ENCODE results near the gene MED15.

The MED15 gene

GRCh38 chr22:20583471-20583922 is 76.1 kb downstream of the MED15 start:
- POLR2A ChIA-PET = interaction anchor here (1.0 kb wide), 1 partner anchor 15 kb away, joined by 3 read pairs; no protein-coding TSS in a partner anchor
- no peak for DNase-seq (ENCODE audit: low read depth, low spot score)

GRCh38 chr22:20584029-20584871 is 76.8 kb downstream of the MED15 start:
- DNase-seq (ENCODE audit: low read depth, low spot score) = no peak
- no peak for TF ChIP-seq CTCF (IDR thresholded peaks at IDR 0.05; ENCODE audit: insufficient read depth, low read length, missing control alignments)
- no peak overlapping the region for H3K4me3 ChIP-seq (ENCODE audit: low read depth, low read length)
- CTCF ChIA-PET = interaction anchor here (6.5 to 24.2 kb wide), 2 partner anchors 13 to 29 kb away, joined by 43 to 505 read pairs; no protein-coding TSS in a partner anchor
- POLR2A ChIA-PET = no interaction called here

More at GRCh38 chr22:20583471-20583922, 76.1 kb downstream of the MED15 start:
- no peak overlapping the region for H3K4me3 ChIP-seq (ENCODE audit: low read depth, low read length)
- TF ChIP-seq CTCF (IDR thresholded peaks at IDR 0.05; ENCODE audit: insufficient read depth, low read length, missing control alignments) = no peak
- CTCF ChIA-PET = interaction anchor here (1.5 to 24.2 kb wide), 3 partner anchors 9 to 28 kb away, joined by 5 to 505 read pairs (median 43); no protein-coding TSS in a partner anchor

- TF ChIP-seq CTCF (IDR thresholded peaks at IDR 0.05; ENCODE audit: insufficient read depth, low read length, missing control alignments) = no peak
- ChIA-PET CTCF (interaction anchor here (1.0 to 1.7 kb wide), 2 partner anchors 13 to 17 kb away, joined by 3 to 7 read pairs; no protein-coding TSS in a partner anchor), POLR2A (no interaction called here)
- DNase-seq (ENCODE audit: low read depth, low spot score) = no peak
- H3K4me3 ChIP-seq (ENCODE audit: low read depth, low read length) = no peak overlapping the region
These were observed 77.6 kb downstream of the MED15 start for GRCh38 chr22:20584872-20585638.

- no peak overlapping the region for H3K4me3 ChIP-seq (ENCODE audit: low read depth, low read length)
- POLR2A ChIA-PET = interaction anchor here (1.0 kb wide), 1 partner anchor 55 kb away, joined by 3 read pairs; no protein-coding TSS in a partner anchor
- no peak for DNase-seq (ENCODE audit: low read depth, low spot score)
- CTCF ChIA-PET = interaction anchor here (1.0 to 1.7 kb wide), 2 partner anchors 14 to 16 kb away, joined by 3 to 7 read pairs; no protein-coding TSS in a partner anchor
- TF ChIP-seq CTCF (IDR thresholded peaks at IDR 0.05; ENCODE audit: insufficient read depth, low read length, missing control alignments) = no peak
These were observed 78.4 kb downstream of the MED15 start for GRCh38 chr22:20585639-20586402.

- ChIA-PET POLR2A (interaction anchor here (1.0 kb wide), 1 partner anchor 55 kb away, joined by 3 read pairs; no protein-coding TSS in a partner anchor), CTCF (interaction anchor here (1.7 kb wide), 1 partner anchor 14 kb away, joined by 7 read pairs; no protein-coding TSS in a partner anchor)
- no peak overlapping the region for H3K4me3 ChIP-seq (ENCODE audit: low read depth, low read length)
- no peak for TF ChIP-seq CTCF (IDR thresholded peaks at IDR 0.05; ENCODE audit: insufficient read depth, low read length, missing control alignments)
- DNase-seq (ENCODE audit: low read depth, low spot score) = no peak
These were observed 79.0 kb downstream of the MED15 start for GRCh38 chr22:20586403-20586745.
